ENCODE data around the gene PHPT1.
"Not testable (repeated sequence)": the region's sequence is repeated elsewhere in the genome, so short reads cannot be mapped to it uniquely, and the experiment has no call there.

The PHPT1 gene

GRCh38 chr9:136882947-136883283 is 33.7 kb downstream of the PHPT1 start:
- H4K8ac ChIP-seq (ENCODE audit: low read depth, low read length); H2BK5ac ChIP-seq (ENCODE audit: low read length); H3K27ac ChIP-seq (replicated peaks; ENCODE audit: low read length); H3K27me3 ChIP-seq (ENCODE audit: control insufficient read depth in 3 of 3, insufficient read depth in 3 of 3, low read depth in 1 of 3, low read length in 3 of 3); H3K23ac ChIP-seq (ENCODE audit: low read depth, low read length, poor library complexity); H3K4ac ChIP-seq (ENCODE audit: low read length); H3K9ac ChIP-seq (ENCODE audit: low read depth, low read length, poor library complexity); H2BK15ac ChIP-seq (ENCODE audit: low read length); H3K4me3 ChIP-seq (ENCODE audit: low read length in 2 of 2); DNase-seq (ENCODE audit: low spot score); H2AFZ ChIP-seq (ENCODE audit: low read length); H2BK120ac ChIP-seq (ENCODE audit: low read depth, low read length); H4K91ac ChIP-seq (ENCODE audit: low read depth, low read length, poor library complexity); H3K14ac ChIP-seq (ENCODE audit: low read length); H3K9me3 ChIP-seq (replicated peaks in 1 of 2; ENCODE audit: control insufficient read depth in 2 of 2, insufficient read depth in 1 of 2, low read depth in 1 of 2, low read length in 2 of 2); H2BK12ac ChIP-seq (ENCODE audit: low read length); H3K36me3 ChIP-seq (replicated peaks in 1 of 2; ENCODE audit: control insufficient read depth in 2 of 2, insufficient read depth in 2 of 2, low read length in 2 of 2); H3K4me2 ChIP-seq (ENCODE audit: insufficient read depth, low read length, poor library complexity, severe bottlenecking); H3K18ac ChIP-seq (ENCODE audit: low read length); H2AK5ac ChIP-seq (ENCODE audit: low read depth, low read length): not testable (repeated sequence)
- no CpG with 5 or more reads among the region's 9 CpGs for WGBS, 2 donors (ENCODE audit: extremely low coverage in 2 of 2, insufficient read length in 2 of 2, insufficient replicate concordance in 1 of 2)
- H3K4me1 ChIP-seq (ENCODE audit: control insufficient read depth in 2 of 2, insufficient read depth in 1 of 2, low read depth in 1 of 2, low read length in 2 of 2), result peaks cover 10 to 12% of the 10 kb centered on the region in 2 donors
- H3K79me1 ChIP-seq (ENCODE audit: low read depth, low read length), result peaks cover 13% of the 10 kb centered on the region

GRCh38 chr9:136883670-136884069 is 34.5 kb downstream of the PHPT1 start:
- H3K14ac ChIP-seq (ENCODE audit: low read length), result not testable (repeated sequence)

GRCh38 chr9:136885950-136886578 is 36.9 kb downstream of the PHPT1 start, which contains the start of gene TRAF2:
TRAF2 (plus strand) TSS chr9:136886516; CDS start chr9:136898741, 12,225 bp downstream.
- Histone ChIP-seq H2AFZ (ENCODE audit: low read length) (peak within 1 kb of the TSS; percentile 99), H3K27ac (replicated peaks; ENCODE audit: low read length) (no peak within 1 kb of the TSS), H3K4me3 (ENCODE audit: low read length in 2 of 2) (peak within 1 kb of the TSS; percentile 92 to 98), H4K91ac (ENCODE audit: low read depth, low read length, poor library complexity) (peak within 1 kb of the TSS; percentile 72), H3K4me2 (ENCODE audit: insufficient read depth, low read length, poor library complexity, severe bottlenecking) (peak within 1 kb of the TSS; percentile 85), H3K4ac (ENCODE audit: low read length) (peak within 1 kb of the TSS; percentile 84), H3K9me3 (replicated peaks in 1 of 2; ENCODE audit: control insufficient read depth in 2 of 2, insufficient read depth in 1 of 2, low read depth in 1 of 2, low read length in 2 of 2) (no peaks in the 10 kb centered on the region), H3K18ac (ENCODE audit: low read length) (peak within 1 kb of the TSS; percentile 94), H3K9ac (ENCODE audit: low read depth, low read length, poor library complexity) (peak within 1 kb of the TSS; percentile 98), H2BK120ac (ENCODE audit: low read depth, low read length) (no peak within 1 kb of the TSS), H3K36me3 (replicated peaks in 1 of 2; ENCODE audit: control insufficient read depth in 2 of 2, insufficient read depth in 2 of 2, low read length in 2 of 2) (peaks cover 5 to 23% of the 10 kb centered on the region in 2 donors), H3K23ac (ENCODE audit: low read depth, low read length, poor library complexity) (peak within 1 kb of the TSS; percentile 92), H3K79me1 (ENCODE audit: low read depth, low read length) (peaks cover 23% of the 10 kb centered on the region), H3K14ac (ENCODE audit: low read length) (no peak within 1 kb of the TSS), H3K4me1 (ENCODE audit: control insufficient read depth in 2 of 2, insufficient read depth in 1 of 2, low read depth in 1 of 2, low read length in 2 of 2) (peaks cover 12% of the 10 kb centered on the region in 2 donors), H3K27me3 (ENCODE audit: control insufficient read depth in 3 of 3, insufficient read depth in 3 of 3, low read depth in 1 of 3, low read length in 3 of 3) (no peaks in the 10 kb centered on the region), H4K8ac (ENCODE audit: low read depth, low read length) (no peak within 1 kb of the TSS), H2AK5ac (ENCODE audit: low read depth, low read length) (peak within 1 kb of the TSS; percentile 92), H2BK5ac (ENCODE audit: low read length) (no peak within 1 kb of the TSS), H2BK15ac (ENCODE audit: low read length) (peak within 1 kb of the TSS; percentile 49), H2BK12ac (ENCODE audit: low read length) (no peak within 1 kb of the TSS)
- WGBS, 2 donors (ENCODE audit: extremely low coverage in 2 of 2, insufficient read length in 2 of 2, insufficient replicate concordance in 1 of 2), result no CpG with 5 or more reads among the region's 88 CpGs
- DNase-seq (ENCODE audit: low spot score), result peak; percentile 99

More at GRCh38 chr9:136883670-136884069, 34.5 kb downstream of the PHPT1 start:
- not testable (repeated sequence) for H4K8ac ChIP-seq (ENCODE audit: low read depth, low read length); H2AK5ac ChIP-seq (ENCODE audit: low read depth, low read length); H2BK12ac ChIP-seq (ENCODE audit: low read length); H3K4me2 ChIP-seq (ENCODE audit: insufficient read depth, low read length, poor library complexity, severe bottlenecking); H3K9ac ChIP-seq (ENCODE audit: low read depth, low read length, poor library complexity); H3K23ac ChIP-seq (ENCODE audit: low read depth, low read length, poor library complexity); DNase-seq (ENCODE audit: low spot score); H3K27me3 ChIP-seq (ENCODE audit: control insufficient read depth in 3 of 3, insufficient read depth in 3 of 3, low read depth in 1 of 3, low read length in 3 of 3); H4K91ac ChIP-seq (ENCODE audit: low read depth, low read length, poor library complexity); H3K9me3 ChIP-seq (replicated peaks in 1 of 2; ENCODE audit: control insufficient read depth in 2 of 2, insufficient read depth in 1 of 2, low read depth in 1 of 2, low read length in 2 of 2); H2BK120ac ChIP-seq (ENCODE audit: low read depth, low read length); H2AFZ ChIP-seq (ENCODE audit: low read length); H2BK15ac ChIP-seq (ENCODE audit: low read length); H3K4me3 ChIP-seq (ENCODE audit: low read length in 2 of 2); H3K4ac ChIP-seq (ENCODE audit: low read length); H2BK5ac ChIP-seq (ENCODE audit: low read length); H3K36me3 ChIP-seq (replicated peaks in 1 of 2; ENCODE audit: control insufficient read depth in 2 of 2, insufficient read depth in 2 of 2, low read length in 2 of 2); H3K18ac ChIP-seq (ENCODE audit: low read length); H3K27ac ChIP-seq (replicated peaks; ENCODE audit: low read length)
- H3K4me1 ChIP-seq (ENCODE audit: control insufficient read depth in 2 of 2, insufficient read depth in 1 of 2, low read depth in 1 of 2, low read length in 2 of 2), result peaks cover 12% of the 10 kb centered on the region in 2 donors
- H3K79me1 ChIP-seq (ENCODE audit: low read depth, low read length), result peaks cover 17% of the 10 kb centered on the region
- no CpG with 5 or more reads among the region's 10 CpGs for WGBS, 2 donors (ENCODE audit: extremely low coverage in 2 of 2, insufficient read length in 2 of 2, insufficient replicate concordance in 1 of 2)

GRCh38 chr9:136886610-136887597 is 37.7 kb downstream of the PHPT1 start:
- WGBS, 2 donors (ENCODE audit: extremely low coverage in 2 of 2, insufficient read length in 2 of 2, insufficient replicate concordance in 1 of 2), result no CpG with 5 or more reads among the region's 76 CpGs
- Histone ChIP-seq H4K91ac (ENCODE audit: low read depth, low read length, poor library complexity) (peak overlapping the region; percentile 72), H2AFZ (ENCODE audit: low read length) (peak overlapping the region; percentile 99), H3K4me1 (ENCODE audit: control insufficient read depth in 2 of 2, insufficient read depth in 1 of 2, low read depth in 1 of 2, low read length in 2 of 2) (peaks cover 5 to 9% of the 10 kb centered on the region in 2 donors), H2BK120ac (ENCODE audit: low read depth, low read length) (no peak overlapping the region), H2BK5ac (ENCODE audit: low read length) (no peak overlapping the region), H3K36me3 (replicated peaks in 1 of 2; ENCODE audit: control insufficient read depth in 2 of 2, insufficient read depth in 2 of 2, low read length in 2 of 2) (peaks cover 5 to 31% of the 10 kb centered on the region in 2 donors), H3K23ac (ENCODE audit: low read depth, low read length, poor library complexity) (peak overlapping the region; percentile 92), H3K4me3 (ENCODE audit: low read length in 2 of 2) (peak overlapping the region; percentile 86 to 92), H3K27me3 (ENCODE audit: control insufficient read depth in 3 of 3, insufficient read depth in 3 of 3, low read depth in 1 of 3, low read length in 3 of 3) (no peaks in the 10 kb centered on the region), H2BK15ac (ENCODE audit: low read length) (no peak overlapping the region), H3K4ac (ENCODE audit: low read length) (peak overlapping the region; percentile 84), H2AK5ac (ENCODE audit: low read depth, low read length) (peak overlapping the region; percentile 92), H3K18ac (ENCODE audit: low read length) (peak overlapping the region; percentile 94), H3K9me3 (replicated peaks in 1 of 2; ENCODE audit: control insufficient read depth in 2 of 2, insufficient read depth in 1 of 2, low read depth in 1 of 2, low read length in 2 of 2) (no peaks in the 10 kb centered on the region), H3K14ac (ENCODE audit: low read length) (no peak overlapping the region), H3K9ac (ENCODE audit: low read depth, low read length, poor library complexity) (peak overlapping the region; percentile 98), H3K4me2 (ENCODE audit: insufficient read depth, low read length, poor library complexity, severe bottlenecking) (peak overlapping the region; percentile 85), H4K8ac (ENCODE audit: low read depth, low read length) (no peak overlapping the region), H2BK12ac (ENCODE audit: low read length) (no peak overlapping the region), H3K27ac (replicated peaks; ENCODE audit: low read length) (no peak overlapping the region), H3K79me1 (ENCODE audit: low read depth, low read length) (peaks cover 23% of the 10 kb centered on the region)
- peak; percentile 36 for DNase-seq (ENCODE audit: low spot score)

All from neuronal stem cell (in vitro differentiated cells).